Thyroid gland (tissue), 4 donors: ENCODE measurements around the gene ERC1. TPM values are rescaled to one million over a fixed set of nuclear protein-coding genes. Genes with fewer than 3 reads are reported as not detected.

Experiments
- DNase-seq, 2 donors: peaks; one replicate each; pipeline ENCODE4 v3.0.0-alpha.2; 2019
- H3K27ac ChIP-seq, 3 donors: fragments of 200-600 bp; sonication (generic); 1 replicate in 2 of 3; 2 replicates in 1 of 3; pipeline ENCODE4 v1.5.1; 2016 to 2019; ENCODE audit warnings: mild to moderate bottlenecking in 1 of 3, moderate library complexity in 1 of 3
- H3K27me3 ChIP-seq: fragments of 200-600 bp; sonication (generic); one replicate; pipeline ENCODE4 v1.5.1; 2019
- H3K36me3 ChIP-seq, 2 donors: fragments of 200-600 bp; sonication (generic); one replicate each; pipeline ENCODE4 v1.5.1; 2016 to 2019
- H3K4me1 ChIP-seq, 2 donors: fragments of 200-600 bp; sonication (generic); one replicate each; pipeline ENCODE4 v1.5.1; 2017 to 2019
- H3K4me3 ChIP-seq, 3 donors: fragments of 200-600 bp; sonication (generic); replicated peaks in 1 of 3; 1 replicate in 2 of 3; 2 replicates in 1 of 3; pipeline ENCODE4 v1.5.1; 2016; ENCODE audit warnings: mild to moderate bottlenecking in 1 of 3
- H3K9me3 ChIP-seq: fragments of 200-600 bp; sonication (generic); one replicate; pipeline ENCODE4 v1.5.1; 2017
- POLR2A ChIP-seq, 2 donors: fragments of 450-650 bp; IDR thresholded peaks; one replicate each; pipeline ENCODE4 v1.6.1; 2017; ENCODE audit warnings: antibody characterized with exemption in 2 of 2, mild to moderate bottlenecking in 2 of 2, moderate library complexity in 1 of 2
- WGBS, 2 donors: methylation state at CpG; one replicate each; pipeline ENCODE4 v1.1.5; 2017; 5-methylcytosine and 5-hydroxymethylcytosine counted together
- intact Hi-C: fragments of 100-400 bp; cut with DNase I; formaldehyde crosslinking; loops from one replicate; pipeline ENCODE4 v1.15.1; 2023
- total RNA-seq, 4 donors: library from RNA; depleted of rRNA; stranded (reverse); fragments of >200 nt; gene quantifications; one replicate each; pipeline ENCODE4 v1.2.3, GENCODE V29; 2016
- TF ChIP-seq, protein P1 (sequence below), 6 experiments: fragments of 200-600 bp in 3 of 6; fragments of 450-650 bp in 3 of 6; sonication (generic) in 3 of 6; IDR thresholded peaks; one replicate each; pipeline ENCODE4 v1.5.1; 2016 to 2019; ENCODE audit warnings: antibody characterized with exemption in 6 of 6, mild to moderate bottlenecking in 2 of 6, inconsistent platforms in 1 of 6, moderate library complexity in 1 of 6

The ERC1 gene
- total RNA-seq, 4 donors from 2014 or later = 39.8 to 84.2 (median 75.8) TPM

DNA sequence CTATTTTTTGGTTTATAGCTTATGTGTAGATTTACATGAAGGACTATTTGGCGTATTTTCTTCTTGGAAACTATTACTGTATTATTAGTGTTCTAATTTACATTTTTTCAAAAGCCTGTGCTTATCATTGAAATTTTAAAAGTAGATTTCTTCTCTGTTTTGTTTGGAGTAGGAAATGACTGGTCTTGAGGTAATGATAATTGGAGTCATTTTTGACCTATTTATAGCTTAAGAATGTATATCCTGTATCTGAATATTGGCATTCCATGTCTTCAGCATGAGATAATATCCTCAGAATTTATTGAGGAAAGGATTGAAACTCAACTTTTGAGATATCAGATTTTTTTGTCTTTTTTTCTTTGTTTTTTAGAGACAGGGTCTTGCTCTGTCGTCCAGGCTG lies 193.4 kb downstream of the ERC1 start:
- intact Hi-C loops = no loop called here
- no peaks in the 10 kb centered on the region for H3K27me3 ChIP-seq
- H3K9me3 ChIP-seq = no peaks in the 10 kb centered on the region
- no peaks in the 10 kb centered on the region for H3K36me3 ChIP-seq
- no peaks in the 10 kb centered on the region for H3K4me1 ChIP-seq
- no peak overlapping the region for H3K27ac ChIP-seq
- TF ChIP-seq POLR2A (IDR thresholded peaks at IDR 0.05) = no peak
- TF ChIP-seq, protein P1, sequence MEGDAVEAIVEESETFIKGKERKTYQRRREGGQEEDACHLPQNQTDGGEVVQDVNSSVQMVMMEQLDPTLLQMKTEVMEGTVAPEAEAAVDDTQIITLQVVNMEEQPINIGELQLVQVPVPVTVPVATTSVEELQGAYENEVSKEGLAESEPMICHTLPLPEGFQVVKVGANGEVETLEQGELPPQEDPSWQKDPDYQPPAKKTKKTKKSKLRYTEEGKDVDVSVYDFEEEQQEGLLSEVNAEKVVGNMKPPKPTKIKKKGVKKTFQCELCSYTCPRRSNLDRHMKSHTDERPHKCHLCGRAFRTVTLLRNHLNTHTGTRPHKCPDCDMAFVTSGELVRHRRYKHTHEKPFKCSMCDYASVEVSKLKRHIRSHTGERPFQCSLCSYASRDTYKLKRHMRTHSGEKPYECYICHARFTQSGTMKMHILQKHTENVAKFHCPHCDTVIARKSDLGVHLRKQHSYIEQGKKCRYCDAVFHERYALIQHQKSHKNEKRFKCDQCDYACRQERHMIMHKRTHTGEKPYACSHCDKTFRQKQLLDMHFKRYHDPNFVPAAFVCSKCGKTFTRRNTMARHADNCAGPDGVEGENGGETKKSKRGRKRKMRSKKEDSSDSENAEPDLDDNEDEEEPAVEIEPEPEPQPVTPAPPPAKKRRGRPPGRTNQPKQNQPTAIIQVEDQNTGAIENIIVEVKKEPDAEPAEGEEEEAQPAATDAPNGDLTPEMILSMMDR (IDR thresholded peaks at IDR 0.05) = no peak
- DNase-seq = no peak
- 94 to 97% methylated on average over 2 of the region's 2 CpGs for WGBS, 2 donors
- no peak overlapping the region for H3K4me3 ChIP-seq

DNA sequence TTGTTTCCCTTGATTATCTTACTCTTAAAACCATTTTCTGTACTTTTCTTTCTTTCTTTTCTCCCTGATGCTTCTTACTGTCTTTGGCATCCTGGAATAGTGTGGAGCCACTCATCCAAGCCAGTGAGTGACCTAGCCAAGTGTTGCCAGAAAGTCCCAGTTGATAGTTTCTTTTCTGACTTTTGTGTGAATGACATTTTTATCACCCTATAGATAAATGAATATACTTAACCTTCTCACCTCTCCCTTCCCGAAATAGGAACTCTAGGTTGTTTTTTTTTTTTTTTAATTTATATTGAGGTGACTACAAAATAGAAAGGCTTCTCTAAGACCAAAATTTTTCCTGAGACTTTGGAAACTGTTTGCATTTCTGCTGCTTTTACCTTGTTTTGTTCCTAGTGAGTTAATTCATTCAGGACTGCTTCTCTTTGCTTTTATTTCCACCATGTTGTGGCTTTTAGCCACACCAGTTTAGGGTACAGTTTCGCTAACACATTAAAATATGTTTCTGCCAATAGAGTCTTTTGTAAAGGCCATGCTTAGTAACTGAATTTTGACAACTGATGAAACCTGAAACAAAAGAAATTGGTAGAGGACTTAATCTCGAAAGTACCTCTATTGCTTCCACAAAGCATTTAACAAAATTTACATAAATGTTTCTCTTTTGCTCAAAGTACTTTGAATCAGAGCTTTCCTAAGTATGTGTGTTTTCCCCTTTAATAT lies 194.6 kb downstream of the ERC1 start:
- H3K4me1 ChIP-seq = no peaks in the 10 kb centered on the region
- intact Hi-C loops = no loop called here
- no peaks in the 10 kb centered on the region for H3K27me3 ChIP-seq
- no peak overlapping the region for H3K27ac ChIP-seq
- WGBS, 2 donors = 88 to 93% methylated on average over 3 of the region's 3 CpGs
- no peaks in the 10 kb centered on the region for H3K36me3 ChIP-seq
- TF ChIP-seq, protein P1 (IDR thresholded peaks at IDR 0.05) = no peak
- no peak for TF ChIP-seq POLR2A (IDR thresholded peaks at IDR 0.05)
- no peak overlapping the region for H3K4me3 ChIP-seq
- no peak for DNase-seq
- no peaks in the 10 kb centered on the region for H3K9me3 ChIP-seq

DNA sequence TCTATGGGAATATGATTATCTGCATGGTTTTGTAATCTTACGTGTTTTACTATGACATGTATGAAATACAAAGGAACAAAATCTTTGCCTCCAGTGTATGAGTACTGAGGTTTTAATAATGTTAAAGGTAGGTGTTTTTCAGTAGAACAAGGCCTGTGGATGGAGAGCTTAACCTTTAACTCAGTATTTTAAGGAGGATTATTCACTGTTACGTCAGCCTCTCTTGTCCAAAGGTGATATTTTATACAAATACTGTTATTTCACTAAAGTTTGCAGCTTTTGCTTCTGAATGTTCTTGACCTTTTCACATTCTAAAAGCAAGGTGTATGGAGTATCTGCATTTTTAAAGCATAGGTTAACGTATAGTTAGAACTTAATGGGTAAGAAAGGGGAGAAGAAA lies 195.3 kb downstream of the ERC1 start:
- TF ChIP-seq, protein P1 (IDR thresholded peaks at IDR 0.05) = no peak
- no peak for TF ChIP-seq POLR2A (IDR thresholded peaks at IDR 0.05)
- H3K27ac ChIP-seq = no peak overlapping the region
- intact Hi-C loops = no loop called here
- H3K27me3 ChIP-seq = no peaks in the 10 kb centered on the region
- H3K36me3 ChIP-seq = peaks cover under 1 to 3% of the 10 kb centered on the region in 2 donors
- no peak overlapping the region for H3K4me3 ChIP-seq
- no peaks in the 10 kb centered on the region for H3K4me1 ChIP-seq
- no peak for DNase-seq
- WGBS, 2 donors = 95 to 96% methylated on average over 3 of the region's 3 CpGs
- no peaks in the 10 kb centered on the region for H3K9me3 ChIP-seq

DNA sequence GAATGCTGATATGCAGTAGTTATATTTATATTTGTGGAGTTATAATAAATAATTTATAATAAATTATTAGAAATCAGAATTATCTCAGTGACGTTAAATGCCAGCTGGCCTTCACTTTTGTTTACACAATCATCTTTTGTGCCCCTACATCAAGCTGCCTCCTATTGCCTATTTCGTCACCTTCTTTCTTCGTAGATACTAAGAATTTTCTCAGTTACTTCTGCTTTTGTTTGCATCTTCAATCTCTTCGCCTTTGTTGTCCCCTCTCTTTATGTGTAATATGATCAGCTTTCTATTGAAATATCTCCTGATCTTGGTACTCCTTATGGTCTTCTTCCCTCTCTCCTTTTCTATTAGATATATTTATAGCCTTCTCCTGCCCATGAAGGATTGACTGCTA lies 197.0 kb downstream of the ERC1 start:
- intact Hi-C loops = no loop called here
- no peak overlapping the region for H3K4me3 ChIP-seq
- no peak overlapping the region for H3K27ac ChIP-seq
- TF ChIP-seq POLR2A (IDR thresholded peaks at IDR 0.05) = no peak
- H3K27me3 ChIP-seq = no peaks in the 10 kb centered on the region
- peaks cover 5 to 7% of the 10 kb centered on the region in 2 donors for H3K36me3 ChIP-seq
- DNase-seq = no peak
- H3K9me3 ChIP-seq = no peaks in the 10 kb centered on the region
- WGBS, 2 donors = 94% methylated on average over 4 of the region's 4 CpGs
- no peaks in the 10 kb centered on the region for H3K4me1 ChIP-seq

DNA sequence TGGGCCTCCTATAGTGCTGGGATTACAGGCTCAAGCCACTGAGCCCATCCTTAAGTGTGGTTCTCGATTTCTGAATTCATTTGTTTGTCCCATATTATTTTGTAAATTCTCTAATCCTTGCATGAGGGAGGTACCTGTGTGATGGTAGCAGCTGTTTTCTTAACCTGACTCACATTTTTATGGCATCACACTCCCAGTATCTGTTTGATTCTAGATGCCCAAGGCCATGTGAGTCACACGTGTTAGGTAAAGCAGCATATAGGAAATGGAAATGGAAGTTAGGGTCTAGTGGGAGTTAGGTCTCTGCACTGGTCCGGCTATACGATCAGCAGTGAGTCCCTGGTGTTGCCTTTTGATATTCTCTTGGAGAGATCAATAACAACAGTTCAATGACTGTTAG lies 198.1 kb downstream of the ERC1 start:
- TF ChIP-seq POLR2A (IDR thresholded peaks at IDR 0.05) = no peak
- TF ChIP-seq, protein P1 (IDR thresholded peaks at IDR 0.05) = no peak
- peaks cover 5 to 7% of the 10 kb centered on the region in 2 donors for H3K36me3 ChIP-seq

More for the DNA sequence above, 198.1 kb downstream of the ERC1 start:
- Histone ChIP-seq H3K27ac (no peak overlapping the region), H3K4me3 (no peak overlapping the region), H3K27me3 (no peaks in the 10 kb centered on the region), H3K4me1 (no peaks in the 10 kb centered on the region), H3K9me3 (no peaks in the 10 kb centered on the region)
- 97 to 99% methylated on average over 4 of the region's 4 CpGs for WGBS, 2 donors
- intact Hi-C loops = no loop called here
- DNase-seq = no peak
